Activated T-cell treated with anti-CD3 and anti-CD28 coated beads, Interleukin-2, amount 50 U/mL, for 72 hours (primary cell): ENCODE data around the gene NEGR1. TPM values are rescaled to one million over a fixed set of nuclear protein-coding genes. Genes with fewer than 3 reads are reported as not detected.
A peak's percentile ranks its signal among the peaks of the same experiment; 100 is the strongest.

Experiments used
- ATAC-seq, 2 donors: fragments of 150-1000 bp; cut with Tn5 transposase; replicated peaks in 1 of 2; 2 replicates each; pipeline ENCODE4 v1.10.0; 2021; ENCODE audit warnings: moderate library complexity in 2 of 2, mild to moderate bottlenecking in 1 of 2
- DNase-seq, 2 donors: peaks; one replicate each; pipeline ENCODE4 v3.0.0; 2021 to 2022; ENCODE audit warnings: mixed read lengths in 1 of 2
- H3K27ac Mint-ChIP-seq: one replicate; pipeline ENCODE4 v1.8.0; 2022; ENCODE audit warnings: mild to moderate bottlenecking, moderate library complexity, mixed read lengths
- H3K27me3 Mint-ChIP-seq: one replicate; pipeline ENCODE4 v1.8.0; 2022; ENCODE audit warnings: low read depth, mixed read lengths
- H3K36me3 Mint-ChIP-seq, 2 donors: one replicate each; pipeline ENCODE4 v1.8.0; 2022; ENCODE audit warnings: mixed read lengths in 2 of 2, mild to moderate bottlenecking in 1 of 2; ENCODE audit not compliant: insufficient read depth in 2 of 2
- H3K4me1 Mint-ChIP-seq: one replicate; pipeline ENCODE4 v1.8.0; 2022; ENCODE audit warnings: low read depth, mixed read lengths
- H3K4me3 Mint-ChIP-seq, 2 donors: one replicate each; pipeline ENCODE4 v1.8.0; 2022; ENCODE audit warnings: mild to moderate bottlenecking in 2 of 2, mixed read lengths in 2 of 2, moderate library complexity in 2 of 2
- H3K9me3 Mint-ChIP-seq, 2 donors: one replicate each; pipeline ENCODE4 v1.8.0; 2022; ENCODE audit warnings: mixed read lengths in 2 of 2
- total RNA-seq, 2 donors: library from RNA; stranded (reverse); gene quantifications; one replicate each; pipeline ENCODE4 v1.2.3, GENCODE V29; 2022

Gene NEGR1
- total RNA-seq, 2 donors from 2014 or later: 0.24 TPM; not detected in 1

GRCh38 chr1:71522721-71523120, 759.6 kb downstream of the NEGR1 start:
- H3K27me3 Mint-ChIP-seq: no peaks in the 10 kb centered on the region
- no peak overlapping the region for H3K4me3 Mint-ChIP-seq
- no peaks in the 10 kb centered on the region for H3K4me1 Mint-ChIP-seq
- H3K36me3 Mint-ChIP-seq: no peaks in the 10 kb centered on the region
- H3K9me3 Mint-ChIP-seq: peaks cover 2 to 5% of the 10 kb centered on the region in 2 donors
- H3K27ac Mint-ChIP-seq: no peak overlapping the region
- DNase-seq (no peak), ATAC-seq (no peak)

- DNase-seq (peak in 1 of 2 donors; percentile 14), ATAC-seq (no peak)
- Mint-ChIP-seq H3K36me3 (no peaks in the 10 kb centered on the region), H3K4me3 (no peak overlapping the region), H3K9me3 (peaks cover 0 to 2% of the 10 kb centered on the region in 2 donors), H3K27me3 (no peaks in the 10 kb centered on the region), H3K4me1 (no peaks in the 10 kb centered on the region), H3K27ac (peak overlapping the region; percentile 38)
Measured at GRCh38 chr1:71521655-71522264, 760.6 kb downstream of the NEGR1 start.

GRCh38 chr1:71511505-71511904, 770.8 kb downstream of the NEGR1 start:
- no peak for ATAC-seq
- H3K36me3 Mint-ChIP-seq: peaks cover 0 to 3% of the 10 kb centered on the region in 2 donors
- H3K4me3 Mint-ChIP-seq: no peak overlapping the region
- no peaks in the 10 kb centered on the region for H3K27me3 Mint-ChIP-seq
- no peak overlapping the region for H3K27ac Mint-ChIP-seq
- H3K9me3 Mint-ChIP-seq: peaks cover 3 to 5% of the 10 kb centered on the region in 2 donors
- no peaks in the 10 kb centered on the region for H3K4me1 Mint-ChIP-seq
- no peak for DNase-seq

GRCh38 chr1:71510725-71511124, 771.6 kb downstream of the NEGR1 start:
- Mint-ChIP-seq H3K4me3 (no peak overlapping the region), H3K4me1 (no peaks in the 10 kb centered on the region), H3K9me3 (peaks cover 3 to 5% of the 10 kb centered on the region in 2 donors), H3K27ac (no peak overlapping the region), H3K36me3 (peaks cover 0 to 3% of the 10 kb centered on the region in 2 donors), H3K27me3 (no peaks in the 10 kb centered on the region)
- DNase-seq: no peak
- ATAC-seq: no peak

GRCh38 chr1:71509051-71509595, 773.2 kb downstream of the NEGR1 start:
- no peak overlapping the region for H3K27ac Mint-ChIP-seq

GRCh38 chr1:71502006-71502405, 780.3 kb downstream of the NEGR1 start:
- Mint-ChIP-seq H3K9me3 (peaks cover 4 to 10% of the 10 kb centered on the region in 2 donors), H3K27ac (no peak overlapping the region), H3K27me3 (no peaks in the 10 kb centered on the region), H3K4me3 (no peak overlapping the region), H3K4me1 (no peaks in the 10 kb centered on the region), H3K36me3 (no peaks in the 10 kb centered on the region)
- ATAC-seq (no peak), DNase-seq (no peak)

More at GRCh38 chr1:71509051-71509595, 773.2 kb downstream of the NEGR1 start:
- Mint-ChIP-seq H3K27me3 (no peaks in the 10 kb centered on the region), H3K4me3 (no peak overlapping the region), H3K9me3 (peaks cover 3 to 7% of the 10 kb centered on the region in 2 donors), H3K4me1 (no peaks in the 10 kb centered on the region), H3K36me3 (peaks cover 0 to 3% of the 10 kb centered on the region in 2 donors)
- DNase-seq (no peak), ATAC-seq (no peak)

GRCh38 chr1:71498542-71498941, 783.8 kb downstream of the NEGR1 start:
- Mint-ChIP-seq H3K4me3 (no peak overlapping the region), H3K27me3 (no peaks in the 10 kb centered on the region), H3K4me1 (no peaks in the 10 kb centered on the region), H3K9me3 (peaks cover 8 to 12% of the 10 kb centered on the region in 2 donors), H3K36me3 (no peaks in the 10 kb centered on the region), H3K27ac (no peak overlapping the region)
- ATAC-seq (no peak), DNase-seq (no peak)

- peaks cover 7 to 9% of the 10 kb centered on the region in 2 donors for H3K9me3 Mint-ChIP-seq
- H3K27me3 Mint-ChIP-seq: no peaks in the 10 kb centered on the region
- DNase-seq: no peak
- no peaks in the 10 kb centered on the region for H3K4me1 Mint-ChIP-seq
- no peak overlapping the region for H3K4me3 Mint-ChIP-seq
- no peak overlapping the region for H3K27ac Mint-ChIP-seq
- no peak for ATAC-seq
- no peaks in the 10 kb centered on the region for H3K36me3 Mint-ChIP-seq
Measured at GRCh38 chr1:71494163-71494562, 788.2 kb downstream of the NEGR1 start.

GRCh38 chr1:71492298-71493041, 789.9 kb downstream of the NEGR1 start:
- Mint-ChIP-seq H3K27ac (no peak overlapping the region), H3K36me3 (no peaks in the 10 kb centered on the region), H3K4me3 (no peak overlapping the region), H3K4me1 (no peaks in the 10 kb centered on the region), H3K27me3 (no peaks in the 10 kb centered on the region), H3K9me3 (peaks cover 7% of the 10 kb centered on the region in 2 donors)
- DNase-seq (no peak), ATAC-seq (no peak)

GRCh38 chr1:71490432-71490831, 791.9 kb downstream of the NEGR1 start:
- Mint-ChIP-seq H3K4me3 (no peak overlapping the region), H3K36me3 (no peaks in the 10 kb centered on the region), H3K9me3 (peaks cover 4 to 5% of the 10 kb centered on the region in 2 donors), H3K27ac (no peak overlapping the region), H3K4me1 (no peaks in the 10 kb centered on the region), H3K27me3 (no peaks in the 10 kb centered on the region)
- no peak for ATAC-seq
- DNase-seq: no peak

GRCh38 chr1:71488555-71489252, 793.6 kb downstream of the NEGR1 start:
- Mint-ChIP-seq H3K27ac (no peak overlapping the region), H3K36me3 (no peaks in the 10 kb centered on the region), H3K27me3 (no peaks in the 10 kb centered on the region), H3K4me1 (no peaks in the 10 kb centered on the region), H3K4me3 (no peak overlapping the region), H3K9me3 (peaks cover under 1 to 2% of the 10 kb centered on the region in 2 donors)
- DNase-seq (no peak), ATAC-seq (no peak)

GRCh38 chr1:71473331-71473730, 809.0 kb downstream of the NEGR1 start:
- DNase-seq: no peak
- ATAC-seq: no peak
- Mint-ChIP-seq H3K27ac (no peak overlapping the region), H3K9me3 (no peaks in the 10 kb centered on the region), H3K4me1 (no peaks in the 10 kb centered on the region), H3K36me3 (no peaks in the 10 kb centered on the region), H3K27me3 (no peaks in the 10 kb centered on the region), H3K4me3 (no peak overlapping the region)

- peaks cover 0 to 2% of the 10 kb centered on the region in 2 donors for H3K9me3 Mint-ChIP-seq
- ATAC-seq (no peak), DNase-seq (no peak)
- no peaks in the 10 kb centered on the region for H3K4me1 Mint-ChIP-seq
- H3K4me3 Mint-ChIP-seq: no peak overlapping the region
- H3K27ac Mint-ChIP-seq: no peak overlapping the region
- H3K36me3 Mint-ChIP-seq: no peaks in the 10 kb centered on the region
- H3K27me3 Mint-ChIP-seq: no peaks in the 10 kb centered on the region
Measured at GRCh38 chr1:71465093-71465492, 817.2 kb downstream of the NEGR1 start.
